Parathyroid adenoma (tissue), 2 donors: ENCODE measurements around the gene CCL22.

Source experiments
- H2AFZ ChIP-seq: fragments of 300-600 bp; sonication (generic); one replicate; pipeline ENCODE4 v1.7.0; 2017; ENCODE audit warnings: antibody characterized with exemption, mild to moderate bottlenecking
- H3K27ac ChIP-seq: fragments of 300-600 bp; sonication (generic); one replicate; pipeline ENCODE4 v1.7.0; 2017
- H3K27me3 ChIP-seq: fragments of 300-600 bp; sonication (generic); one replicate; pipeline ENCODE4 v1.7.0; 2017; ENCODE audit warnings: low read length; ENCODE audit not compliant: control insufficient read depth, insufficient read depth
- H3K36me3 ChIP-seq: fragments of 300-600 bp; sonication (generic); one replicate; pipeline ENCODE4 v1.7.0; 2017; ENCODE audit warnings: low read length; ENCODE audit not compliant: control insufficient read depth, insufficient read depth
- H3K4me1 ChIP-seq: fragments of 300-600 bp; sonication (generic); one replicate; pipeline ENCODE4 v1.7.0; 2017; ENCODE audit warnings: control low read depth
- H3K4me2 ChIP-seq: fragments of 300-600 bp; sonication (generic); one replicate; pipeline ENCODE4 v1.7.0; 2017; ENCODE audit warnings: low read length
- H3K4me3 ChIP-seq: fragments of 300-600 bp; sonication (generic); one replicate; pipeline ENCODE4 v1.7.0; 2017; ENCODE audit warnings: low read depth, low read length
- H3K79me2 ChIP-seq: fragments of 300-600 bp; sonication (generic); one replicate; pipeline ENCODE4 v1.7.0; 2017; ENCODE audit warnings: control low read depth
- H3K9ac ChIP-seq: fragments of 300-600 bp; sonication (generic); one replicate; pipeline ENCODE4 v1.7.0; 2017; ENCODE audit warnings: mild to moderate bottlenecking
- H3K9me3 ChIP-seq: fragments of 300-600 bp; sonication (generic); one replicate; pipeline ENCODE4 v1.7.0; 2017; ENCODE audit warnings: low read length; ENCODE audit not compliant: control insufficient read depth
- TF ChIP-seq, protein P1 (sequence below): fragments of 300-600 bp; sonication (generic); IDR thresholded peaks from one replicate; pipeline ENCODE4 v1.7.0; 2017; ENCODE audit warnings: antibody characterized with exemption, mild to moderate bottlenecking
- donor health status: primary hyperparathyroidism.

The CCL22 gene

DNA sequence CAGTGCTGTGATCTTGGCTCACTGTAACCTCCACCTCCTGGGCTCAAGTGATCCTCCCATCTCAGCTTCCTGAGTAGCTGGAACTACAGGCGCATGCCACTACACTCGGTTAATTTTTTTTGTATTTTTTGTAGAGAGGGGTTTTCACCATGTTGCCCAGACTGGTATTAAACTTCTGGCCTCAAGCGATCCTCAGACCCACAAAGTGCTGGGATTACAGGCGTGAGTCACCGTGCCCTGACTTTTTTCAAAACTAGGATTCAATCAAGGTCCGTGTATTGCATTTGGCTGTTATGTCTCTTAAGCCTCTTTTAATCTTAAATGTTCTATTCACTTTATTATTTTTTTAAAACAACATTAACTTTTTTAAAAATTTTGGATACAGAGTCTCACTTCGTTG lies 4.3 kb upstream of the CCL22 start:
- no peaks in the 10 kb centered on the region for H3K79me2 ChIP-seq
- H3K27me3 ChIP-seq, result no peaks in the 10 kb centered on the region
- no peak overlapping the region for H2AFZ ChIP-seq
- H3K4me1 ChIP-seq, result no peaks in the 10 kb centered on the region
- no peak overlapping the region for H3K4me3 ChIP-seq
- H3K27ac ChIP-seq, result no peak overlapping the region
- H3K9me3 ChIP-seq, result no peaks in the 10 kb centered on the region
- TF ChIP-seq, protein P1, sequence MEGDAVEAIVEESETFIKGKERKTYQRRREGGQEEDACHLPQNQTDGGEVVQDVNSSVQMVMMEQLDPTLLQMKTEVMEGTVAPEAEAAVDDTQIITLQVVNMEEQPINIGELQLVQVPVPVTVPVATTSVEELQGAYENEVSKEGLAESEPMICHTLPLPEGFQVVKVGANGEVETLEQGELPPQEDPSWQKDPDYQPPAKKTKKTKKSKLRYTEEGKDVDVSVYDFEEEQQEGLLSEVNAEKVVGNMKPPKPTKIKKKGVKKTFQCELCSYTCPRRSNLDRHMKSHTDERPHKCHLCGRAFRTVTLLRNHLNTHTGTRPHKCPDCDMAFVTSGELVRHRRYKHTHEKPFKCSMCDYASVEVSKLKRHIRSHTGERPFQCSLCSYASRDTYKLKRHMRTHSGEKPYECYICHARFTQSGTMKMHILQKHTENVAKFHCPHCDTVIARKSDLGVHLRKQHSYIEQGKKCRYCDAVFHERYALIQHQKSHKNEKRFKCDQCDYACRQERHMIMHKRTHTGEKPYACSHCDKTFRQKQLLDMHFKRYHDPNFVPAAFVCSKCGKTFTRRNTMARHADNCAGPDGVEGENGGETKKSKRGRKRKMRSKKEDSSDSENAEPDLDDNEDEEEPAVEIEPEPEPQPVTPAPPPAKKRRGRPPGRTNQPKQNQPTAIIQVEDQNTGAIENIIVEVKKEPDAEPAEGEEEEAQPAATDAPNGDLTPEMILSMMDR, result no peak
- H3K4me2 ChIP-seq, result no peak overlapping the region
- no peak overlapping the region for H3K9ac ChIP-seq
- no peaks in the 10 kb centered on the region for H3K36me3 ChIP-seq

- Histone ChIP-seq H3K27ac (no peak overlapping the region), H3K4me1 (no peaks in the 10 kb centered on the region), H2AFZ (no peak overlapping the region), H3K36me3 (no peaks in the 10 kb centered on the region), H3K79me2 (no peaks in the 10 kb centered on the region), H3K4me2 (no peak overlapping the region), H3K27me3 (no peaks in the 10 kb centered on the region), H3K4me3 (no peak overlapping the region), H3K9ac (no peak overlapping the region), H3K9me3 (no peaks in the 10 kb centered on the region)
- TF ChIP-seq, protein P1, result no peak
Observed at GRCh38 chr16:57355898-57356414, 2.6 kb upstream of the CCL22 start.

DNA sequence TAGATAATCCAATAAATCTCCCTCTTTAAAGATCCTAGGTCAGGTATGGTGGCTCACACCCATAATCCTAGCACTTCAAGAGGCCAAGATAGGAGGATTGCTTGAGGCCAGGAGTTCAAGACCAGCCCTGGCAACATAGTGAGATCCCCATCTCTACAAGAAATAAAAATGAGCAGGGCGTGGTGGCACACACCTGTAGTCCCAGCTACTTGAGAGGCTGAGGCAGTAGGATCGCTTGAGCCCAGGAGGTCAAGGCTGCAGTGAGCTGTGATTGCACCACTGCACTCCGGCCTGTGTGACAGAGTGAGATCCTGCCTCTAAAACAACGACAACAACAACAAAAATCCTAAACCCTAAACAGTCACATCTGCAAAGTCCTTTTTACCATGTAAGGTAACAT lies 2.0 kb upstream of the CCL22 start:
- Histone ChIP-seq H3K4me1 (peaks cover 4% of the 10 kb centered on the region), H2AFZ (no peak overlapping the region)
- TF ChIP-seq, protein P1, result no peak

DNA sequence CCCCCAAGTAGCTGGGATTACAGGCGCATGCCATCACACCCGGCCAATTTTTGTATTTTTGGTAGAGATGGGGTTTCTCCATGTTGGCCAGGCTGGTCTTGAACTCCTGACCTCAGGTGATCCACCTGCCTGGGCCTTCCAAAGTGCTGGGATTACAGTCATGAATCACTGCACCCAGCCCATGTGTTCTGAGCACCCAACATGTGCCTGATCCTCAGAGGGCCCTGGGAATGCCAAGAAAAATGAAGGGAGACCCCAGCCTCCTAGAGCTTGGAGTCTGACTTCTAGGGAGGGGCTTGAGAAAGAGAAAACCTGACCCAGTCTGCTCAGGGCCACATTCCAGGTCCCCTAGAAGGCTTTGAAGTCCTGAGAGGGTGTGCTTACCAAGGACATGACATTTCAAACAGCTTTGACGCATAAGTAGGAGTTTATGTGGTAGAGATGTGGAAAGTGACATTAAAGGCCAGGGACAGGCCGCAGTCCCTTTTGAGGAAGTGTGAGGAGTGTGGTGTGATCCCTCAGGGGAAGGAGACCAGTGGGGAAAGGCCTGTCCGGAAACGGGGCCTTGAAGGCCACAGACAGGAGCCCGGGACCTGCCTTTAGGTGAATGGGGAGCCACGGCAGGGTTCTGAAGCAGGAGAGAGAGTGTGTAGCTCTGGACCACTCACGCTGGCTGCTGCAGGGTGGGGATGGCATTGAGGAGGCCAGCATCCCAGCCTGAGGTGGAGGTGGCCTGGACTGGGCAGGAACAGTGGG lies 1.1 kb upstream of the CCL22 start:
- Histone ChIP-seq H3K79me2 (no peaks in the 10 kb centered on the region), H3K9ac (no peak overlapping the region), H3K9me3 (no peaks in the 10 kb centered on the region), H3K36me3 (no peaks in the 10 kb centered on the region), H3K27ac (no peak overlapping the region), H3K4me1 (peaks cover 9% of the 10 kb centered on the region), H3K4me3 (no peak overlapping the region), H3K27me3 (no peaks in the 10 kb centered on the region), H2AFZ (no peak overlapping the region), H3K4me2 (no peak overlapping the region)
- TF ChIP-seq, protein P1, result no peak

More for the DNA sequence above, 2.0 kb upstream of the CCL22 start:
- no peaks in the 10 kb centered on the region for H3K79me2 ChIP-seq
- H3K27ac ChIP-seq, result no peak overlapping the region
- H3K27me3 ChIP-seq, result no peaks in the 10 kb centered on the region
- no peak overlapping the region for H3K4me2 ChIP-seq
- H3K4me3 ChIP-seq, result no peak overlapping the region
- H3K36me3 ChIP-seq, result no peaks in the 10 kb centered on the region
- H3K9me3 ChIP-seq, result no peaks in the 10 kb centered on the region
- H3K9ac ChIP-seq, result no peak overlapping the region

DNA sequence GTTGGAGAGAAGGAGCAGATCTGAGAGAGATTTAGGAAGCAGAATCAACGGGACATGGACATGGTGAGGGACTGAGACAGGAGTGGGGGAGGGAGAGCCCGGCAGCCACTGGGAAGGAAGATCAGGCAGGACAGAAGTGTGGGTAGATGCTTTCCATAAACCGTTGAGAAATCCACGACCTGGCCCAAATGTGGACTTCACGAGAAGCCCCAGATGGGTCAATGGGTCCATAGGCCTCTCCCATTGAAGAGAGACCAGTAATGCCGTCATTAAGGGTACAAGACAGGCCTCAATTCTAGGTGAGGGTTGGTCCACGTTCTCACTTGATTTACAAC lies 530 bp upstream of the CCL22 start:
- H3K27ac ChIP-seq, result no peak overlapping the region
- no peaks in the 10 kb centered on the region for H3K79me2 ChIP-seq
- H3K4me2 ChIP-seq, result no peak overlapping the region
- H2AFZ ChIP-seq, result no peak overlapping the region
- H3K4me1 ChIP-seq, result peaks cover 9% of the 10 kb centered on the region
- no peak overlapping the region for H3K9ac ChIP-seq
- no peaks in the 10 kb centered on the region for H3K36me3 ChIP-seq
- H3K4me3 ChIP-seq, result no peak overlapping the region
- no peaks in the 10 kb centered on the region for H3K27me3 ChIP-seq
- H3K9me3 ChIP-seq, result no peaks in the 10 kb centered on the region
- TF ChIP-seq, protein P1, result no peak
